Panc1 (cell line): ENCODE measurements around the gene PROZ.

Experiments used
- POLR2AphosphoS5 ChIP-seq: IDR thresholded peaks from 2 replicates; pipeline ENCODE4 v1.6.1; 2012; ENCODE audit warnings: mild to moderate bottlenecking, low read depth, low read length, moderate library complexity
- TCF7L2 ChIP-seq: IDR thresholded peaks from 2 replicates; pipeline ENCODE4 v1.6.1; 2011; ENCODE audit warnings: mild to moderate bottlenecking, low read depth, low read length, inconsistent platforms
- TF ChIP-seq, protein P1 (sequence below): fragments of 450-650 bp; IDR thresholded peaks from 2 replicates; pipeline ENCODE4 v1.5.1; 2017; ENCODE audit warnings: mild to moderate bottlenecking
- TF ChIP-seq, protein P2 (sequence below), 2 experiments: IDR thresholded peaks; 2 replicates each; pipeline ENCODE4 v1.6.1; 2011 to 2012; ENCODE audit warnings: low read depth in 2 of 2, control low read depth in 1 of 2, low read length in 1 of 2, mild to moderate bottlenecking in 1 of 2, moderate library complexity in 1 of 2; ENCODE audit not compliant: insufficient read depth in 1 of 2

DNA sequence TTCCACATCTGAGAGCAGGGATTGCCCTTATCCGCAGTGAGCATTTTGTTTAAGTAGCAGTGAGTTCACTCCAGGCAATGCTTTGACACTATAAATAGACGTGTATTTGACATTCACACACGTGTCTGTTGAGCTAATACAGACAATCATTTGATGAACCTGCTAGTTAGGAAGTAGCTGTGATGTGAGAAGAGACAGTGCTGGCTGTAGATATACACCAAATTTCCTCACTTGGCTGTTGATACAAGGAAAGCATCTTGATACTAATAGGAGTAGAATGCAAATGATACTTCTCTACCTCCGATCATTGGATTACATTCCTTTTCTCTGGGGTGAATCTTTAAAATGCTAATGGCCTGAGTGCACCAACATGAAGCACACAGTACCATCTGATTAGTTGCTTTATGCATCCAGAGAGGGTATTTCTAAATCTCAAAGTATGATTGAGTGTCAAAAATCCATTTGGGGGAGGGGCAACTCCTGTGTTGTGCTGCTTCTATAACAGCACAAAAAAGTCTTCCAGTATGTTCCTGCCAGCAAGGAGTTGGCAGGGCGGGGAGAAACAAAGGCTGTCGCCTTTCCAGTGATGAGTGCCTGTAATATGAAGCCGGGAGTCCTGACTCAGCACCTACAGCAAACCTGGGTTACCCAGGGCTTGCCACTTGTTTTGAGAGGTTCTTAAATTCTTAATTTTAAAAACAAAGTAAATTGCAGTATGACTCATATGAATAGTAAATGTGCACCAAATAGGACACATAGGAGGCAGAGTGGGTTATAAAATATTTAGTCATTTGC lies 58.0 kb downstream of the PROZ start:
- TF ChIP-seq, protein P1, sequence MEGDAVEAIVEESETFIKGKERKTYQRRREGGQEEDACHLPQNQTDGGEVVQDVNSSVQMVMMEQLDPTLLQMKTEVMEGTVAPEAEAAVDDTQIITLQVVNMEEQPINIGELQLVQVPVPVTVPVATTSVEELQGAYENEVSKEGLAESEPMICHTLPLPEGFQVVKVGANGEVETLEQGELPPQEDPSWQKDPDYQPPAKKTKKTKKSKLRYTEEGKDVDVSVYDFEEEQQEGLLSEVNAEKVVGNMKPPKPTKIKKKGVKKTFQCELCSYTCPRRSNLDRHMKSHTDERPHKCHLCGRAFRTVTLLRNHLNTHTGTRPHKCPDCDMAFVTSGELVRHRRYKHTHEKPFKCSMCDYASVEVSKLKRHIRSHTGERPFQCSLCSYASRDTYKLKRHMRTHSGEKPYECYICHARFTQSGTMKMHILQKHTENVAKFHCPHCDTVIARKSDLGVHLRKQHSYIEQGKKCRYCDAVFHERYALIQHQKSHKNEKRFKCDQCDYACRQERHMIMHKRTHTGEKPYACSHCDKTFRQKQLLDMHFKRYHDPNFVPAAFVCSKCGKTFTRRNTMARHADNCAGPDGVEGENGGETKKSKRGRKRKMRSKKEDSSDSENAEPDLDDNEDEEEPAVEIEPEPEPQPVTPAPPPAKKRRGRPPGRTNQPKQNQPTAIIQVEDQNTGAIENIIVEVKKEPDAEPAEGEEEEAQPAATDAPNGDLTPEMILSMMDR = no peak
- TF ChIP-seq, protein P2, sequence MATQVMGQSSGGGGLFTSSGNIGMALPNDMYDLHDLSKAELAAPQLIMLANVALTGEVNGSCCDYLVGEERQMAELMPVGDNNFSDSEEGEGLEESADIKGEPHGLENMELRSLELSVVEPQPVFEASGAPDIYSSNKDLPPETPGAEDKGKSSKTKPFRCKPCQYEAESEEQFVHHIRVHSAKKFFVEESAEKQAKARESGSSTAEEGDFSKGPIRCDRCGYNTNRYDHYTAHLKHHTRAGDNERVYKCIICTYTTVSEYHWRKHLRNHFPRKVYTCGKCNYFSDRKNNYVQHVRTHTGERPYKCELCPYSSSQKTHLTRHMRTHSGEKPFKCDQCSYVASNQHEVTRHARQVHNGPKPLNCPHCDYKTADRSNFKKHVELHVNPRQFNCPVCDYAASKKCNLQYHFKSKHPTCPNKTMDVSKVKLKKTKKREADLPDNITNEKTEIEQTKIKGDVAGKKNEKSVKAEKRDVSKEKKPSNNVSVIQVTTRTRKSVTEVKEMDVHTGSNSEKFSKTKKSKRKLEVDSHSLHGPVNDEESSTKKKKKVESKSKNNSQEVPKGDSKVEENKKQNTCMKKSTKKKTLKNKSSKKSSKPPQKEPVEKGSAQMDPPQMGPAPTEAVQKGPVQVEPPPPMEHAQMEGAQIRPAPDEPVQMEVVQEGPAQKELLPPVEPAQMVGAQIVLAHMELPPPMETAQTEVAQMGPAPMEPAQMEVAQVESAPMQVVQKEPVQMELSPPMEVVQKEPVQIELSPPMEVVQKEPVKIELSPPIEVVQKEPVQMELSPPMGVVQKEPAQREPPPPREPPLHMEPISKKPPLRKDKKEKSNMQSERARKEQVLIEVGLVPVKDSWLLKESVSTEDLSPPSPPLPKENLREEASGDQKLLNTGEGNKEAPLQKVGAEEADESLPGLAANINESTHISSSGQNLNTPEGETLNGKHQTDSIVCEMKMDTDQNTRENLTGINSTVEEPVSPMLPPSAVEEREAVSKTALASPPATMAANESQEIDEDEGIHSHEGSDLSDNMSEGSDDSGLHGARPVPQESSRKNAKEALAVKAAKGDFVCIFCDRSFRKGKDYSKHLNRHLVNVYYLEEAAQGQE (IDR thresholded peaks at IDR 0.05; ENCODE audit: insufficient read depth in 1 of 2, low read depth in 2 of 2, low read length in 1 of 2) = no peak
- TF ChIP-seq POLR2AphosphoS5 (no peak), TCF7L2 (no peak)
